ENCODE measurements around the gene RGS6. TPM values are rescaled to one million over a fixed set of nuclear protein-coding genes. Genes with fewer than 3 reads are reported as not detected.

Gene RGS6
- total and polyA plus RNA-seq, 4 donors = 0.06 to 5.3 (median 0.17) TPM; not detected in 1

DNA sequence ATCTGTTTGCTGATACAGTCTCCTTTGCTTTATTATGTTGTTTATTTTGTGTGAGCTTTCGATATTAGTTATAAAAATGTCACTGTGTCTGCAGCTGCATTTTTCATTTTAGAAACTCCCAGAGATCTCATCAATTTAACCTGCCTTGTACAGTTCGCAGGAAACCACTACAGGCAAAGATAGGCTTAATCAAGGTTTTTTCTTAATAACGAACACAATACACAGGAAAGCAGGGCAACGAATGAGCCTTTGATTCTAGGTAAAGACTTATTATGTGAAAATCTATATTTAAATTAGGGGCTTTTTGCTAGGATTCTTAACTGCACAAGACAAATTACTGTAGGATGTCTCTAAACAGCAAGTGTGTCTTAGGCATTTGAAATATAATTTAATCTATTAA is 191.9 kb downstream of the RGS6 start:
- WGBS = 67% methylated on average over 4 of the region's 4 CpGs
- Histone ChIP-seq H3K9me3 (ENCODE audit: control insufficient read depth in 4 of 4, low read length in 3 of 4) (peaks cover 0 to 10% (median 6%) of the 10 kb centered on the region in 4 donors), H3K4me3 (ENCODE audit: low read depth in 1 of 3, low read length in 3 of 3) (no peak overlapping the region), H3K9ac (ENCODE audit: low read depth in 1 of 2, low read length in 2 of 2) (no peak overlapping the region), H3K4me1 (ENCODE audit: control insufficient read depth in 4 of 4, insufficient read depth in 4 of 4, low read length in 3 of 4) (peaks cover 0 to 2% (median 0%) of the 10 kb centered on the region in 4 donors), H3K27me3 (ENCODE audit: control insufficient read depth in 4 of 4, insufficient read depth in 4 of 4, low read length in 3 of 4) (peaks cover 0 to 11% (median 0%) of the 10 kb centered on the region in 4 donors), H3K27ac (ENCODE audit: low read depth in 1 of 2, low read length in 2 of 2) (no peak overlapping the region), H3K36me3 (ENCODE audit: control insufficient read depth in 4 of 4, insufficient read depth in 3 of 4, low read depth in 1 of 4, low read length in 3 of 4) (no peaks in the 10 kb centered on the region)
- DNase-seq (ENCODE audit: low spot score) = no peak
- TF ChIP-seq, protein P1, sequence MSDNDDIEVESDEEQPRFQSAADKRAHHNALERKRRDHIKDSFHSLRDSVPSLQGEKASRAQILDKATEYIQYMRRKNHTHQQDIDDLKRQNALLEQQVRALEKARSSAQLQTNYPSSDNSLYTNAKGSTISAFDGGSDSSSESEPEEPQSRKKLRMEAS (IDR thresholded peaks at IDR 0.05) = no peak

DNA sequence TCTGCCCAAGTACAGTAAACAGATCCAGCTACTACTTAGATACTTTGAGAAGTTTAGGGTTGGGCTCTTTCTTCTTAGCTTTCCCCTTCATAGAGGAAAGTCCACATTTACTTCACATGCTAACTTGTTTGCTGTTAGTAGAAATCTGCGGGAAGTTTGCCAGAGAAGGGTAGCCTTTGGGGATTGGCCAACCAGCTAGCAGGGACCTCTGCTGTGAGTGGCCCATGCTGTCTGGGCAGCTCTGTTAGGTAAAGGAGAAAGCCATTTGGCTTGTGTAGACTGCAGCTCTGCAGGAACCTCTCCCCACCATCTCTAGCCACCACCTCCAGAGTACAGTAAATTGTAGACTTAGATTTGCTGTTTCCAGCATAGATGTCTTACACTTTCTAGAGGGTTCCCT is 193.9 kb downstream of the RGS6 start:
- Histone ChIP-seq H3K9ac (ENCODE audit: low read depth in 1 of 2, low read length in 2 of 2) (no peak overlapping the region), H3K4me3 (ENCODE audit: low read depth in 1 of 3, low read length in 3 of 3) (no peak overlapping the region), H3K27me3 (ENCODE audit: control insufficient read depth in 4 of 4, insufficient read depth in 4 of 4, low read length in 3 of 4) (peaks cover 0 to 15% (median 0%) of the 10 kb centered on the region in 4 donors), H3K9me3 (ENCODE audit: control insufficient read depth in 4 of 4, low read length in 3 of 4) (peaks cover 0 to 10% (median 6%) of the 10 kb centered on the region in 4 donors), H3K27ac (ENCODE audit: low read depth in 1 of 2, low read length in 2 of 2) (no peak overlapping the region), H3K36me3 (ENCODE audit: control insufficient read depth in 4 of 4, insufficient read depth in 3 of 4, low read depth in 1 of 4, low read length in 3 of 4) (no peaks in the 10 kb centered on the region), H3K4me1 (ENCODE audit: control insufficient read depth in 4 of 4, insufficient read depth in 4 of 4, low read length in 3 of 4) (peaks cover 0 to 5% (median 1%) of the 10 kb centered on the region in 4 donors)
- TF ChIP-seq RAD21 (IDR thresholded peaks at IDR 0.05) (no peak), TAF1 (conservative IDR thresholded peaks at IDR 0.05) (no peak), FOXA2 (IDR thresholded peaks at IDR 0.05) (no peak), YY1 (IDR thresholded peaks at IDR 0.05) (no peak), GABPA (IDR thresholded peaks at IDR 0.05 in 1 of 2, conservative IDR thresholded peaks at IDR 0.05 in 1 of 2) (no peak), HNF4G (IDR thresholded peaks at IDR 0.05) (no peak), REST (IDR thresholded peaks at IDR 0.05) (no peak), HNF4A (conservative IDR thresholded peaks at IDR 0.05) (no peak)
- TF ChIP-seq, protein P2, sequence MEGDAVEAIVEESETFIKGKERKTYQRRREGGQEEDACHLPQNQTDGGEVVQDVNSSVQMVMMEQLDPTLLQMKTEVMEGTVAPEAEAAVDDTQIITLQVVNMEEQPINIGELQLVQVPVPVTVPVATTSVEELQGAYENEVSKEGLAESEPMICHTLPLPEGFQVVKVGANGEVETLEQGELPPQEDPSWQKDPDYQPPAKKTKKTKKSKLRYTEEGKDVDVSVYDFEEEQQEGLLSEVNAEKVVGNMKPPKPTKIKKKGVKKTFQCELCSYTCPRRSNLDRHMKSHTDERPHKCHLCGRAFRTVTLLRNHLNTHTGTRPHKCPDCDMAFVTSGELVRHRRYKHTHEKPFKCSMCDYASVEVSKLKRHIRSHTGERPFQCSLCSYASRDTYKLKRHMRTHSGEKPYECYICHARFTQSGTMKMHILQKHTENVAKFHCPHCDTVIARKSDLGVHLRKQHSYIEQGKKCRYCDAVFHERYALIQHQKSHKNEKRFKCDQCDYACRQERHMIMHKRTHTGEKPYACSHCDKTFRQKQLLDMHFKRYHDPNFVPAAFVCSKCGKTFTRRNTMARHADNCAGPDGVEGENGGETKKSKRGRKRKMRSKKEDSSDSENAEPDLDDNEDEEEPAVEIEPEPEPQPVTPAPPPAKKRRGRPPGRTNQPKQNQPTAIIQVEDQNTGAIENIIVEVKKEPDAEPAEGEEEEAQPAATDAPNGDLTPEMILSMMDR (IDR thresholded peaks at IDR 0.05; ENCODE audit: low read depth, low read length, missing input control) = no peak
- TF ChIP-seq, protein P3, sequence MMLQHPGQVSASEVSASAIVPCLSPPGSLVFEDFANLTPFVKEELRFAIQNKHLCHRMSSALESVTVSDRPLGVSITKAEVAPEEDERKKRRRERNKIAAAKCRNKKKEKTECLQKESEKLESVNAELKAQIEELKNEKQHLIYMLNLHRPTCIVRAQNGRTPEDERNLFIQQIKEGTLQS (IDR thresholded peaks at IDR 0.05) = no peak
- TF ChIP-seq, protein P1 (IDR thresholded peaks at IDR 0.05) = no peak
- WGBS = 49% methylated on average over 1 of the region's 1 CpG
- no peak for DNase-seq (ENCODE audit: low spot score)

- Histone ChIP-seq H3K4me3 (ENCODE audit: low read depth in 1 of 3, low read length in 3 of 3) (no peak overlapping the region), H3K4me1 (ENCODE audit: control insufficient read depth in 4 of 4, insufficient read depth in 4 of 4, low read length in 3 of 4) (peaks cover 0 to 5% (median 1%) of the 10 kb centered on the region in 4 donors), H3K27ac (ENCODE audit: low read depth in 1 of 2, low read length in 2 of 2) (no peak overlapping the region), H3K27me3 (ENCODE audit: control insufficient read depth in 4 of 4, insufficient read depth in 4 of 4, low read length in 3 of 4) (peaks cover 0 to 15% (median 0%) of the 10 kb centered on the region in 4 donors), H3K36me3 (ENCODE audit: control insufficient read depth in 4 of 4, insufficient read depth in 3 of 4, low read depth in 1 of 4, low read length in 3 of 4) (no peaks in the 10 kb centered on the region), H3K9ac (ENCODE audit: low read depth in 1 of 2, low read length in 2 of 2) (no peak overlapping the region), H3K9me3 (ENCODE audit: control insufficient read depth in 4 of 4, low read length in 3 of 4) (peaks cover 0 to 10% (median 6%) of the 10 kb centered on the region in 4 donors)
- WGBS = 78% methylated on average over 2 of the region's 2 CpGs
- no peak for DNase-seq (ENCODE audit: low spot score)
- TF ChIP-seq, protein P2 (IDR thresholded peaks at IDR 0.05; ENCODE audit: low read depth, low read length, missing input control) = no peak
- TF ChIP-seq SP1 (IDR thresholded peaks at IDR 0.05) (no peak), HNF4A (conservative IDR thresholded peaks at IDR 0.05) (no peak), RXRA (IDR thresholded peaks at IDR 0.05) (no peak), HNF4G (IDR thresholded peaks at IDR 0.05) (no peak), FOXA1 (IDR thresholded peaks at IDR 0.05) (no peak), ZBTB33 (IDR thresholded peaks at IDR 0.05) (no peak)
- TF ChIP-seq, protein P1 (IDR thresholded peaks at IDR 0.05) = no peak
Observed at GRCh38 chr14:72126561-72126960, 194.3 kb downstream of the RGS6 start.
